Calu3 (cell line): ENCODE results near the gene SLIT1. TPM values are rescaled to one million over a fixed set of nuclear protein-coding genes. Genes with fewer than 3 reads are reported as not detected.

ENCODE experiments used
- BruUV-seq: library from RNA; stranded (reverse); fragments of 400-500 nt; replicated peaks from 2 replicates; lab custom pipeline; 2021; lab: Mats Ljungman, UMichigan
- CTCF ChIA-PET: fragments of 300-600 bp; sonication (Branson Sonifier 250); formaldehyde crosslinking; loops from one replicate; lab custom pipeline; 2022; ENCODE audit warnings: antibody characterized with exemption; lab: Charles Lee
- DNase-seq: peaks from one replicate; pipeline ENCODE4 v3.0.0; 2022
- H3K27ac Mint-ChIP-seq: one replicate; pipeline ENCODE4 v1.8.0; 2022; ENCODE audit warnings: mixed read lengths; ENCODE audit not compliant: unreplicated experiment
- H3K27me3 Mint-ChIP-seq: one replicate; pipeline ENCODE4 v1.8.0; 2022; ENCODE audit warnings: mixed read lengths; ENCODE audit not compliant: unreplicated experiment
- H3K36me3 Mint-ChIP-seq: one replicate; pipeline ENCODE4 v1.8.0; 2022; ENCODE audit warnings: mild to moderate bottlenecking, moderate library complexity, mixed read lengths; ENCODE audit not compliant: insufficient read depth, unreplicated experiment
- H3K4me1 Mint-ChIP-seq: one replicate; pipeline ENCODE4 v1.8.0; 2022; ENCODE audit warnings: mild to moderate bottlenecking, low read depth, mixed read lengths; ENCODE audit not compliant: unreplicated experiment
- H3K4me3 Mint-ChIP-seq: one replicate; pipeline ENCODE4 v1.8.0; 2022; ENCODE audit warnings: mild to moderate bottlenecking, low read depth, moderate library complexity, mixed read lengths; ENCODE audit not compliant: unreplicated experiment
- H3K9me3 Mint-ChIP-seq: one replicate; pipeline ENCODE4 v1.8.0; 2022; ENCODE audit warnings: low read depth, mixed read lengths; ENCODE audit not compliant: unreplicated experiment
- intact Hi-C: fragments of 100-400 bp; cut with micrococcal nuclease; formaldehyde crosslinking; loops from one replicate; pipeline ENCODE4 v1.10.0; 2022; ENCODE audit not compliant: unreplicated experiment
- total RNA-seq: library from RNA; stranded (reverse); gene quantifications from 2 replicates; pipeline ENCODE4 v1.2.3, GENCODE V29; 2022
- TF ChIP-seq, protein P1 (sequence below): fragments of 200-600 bp; IDR thresholded peaks from one replicate; pipeline ENCODE4 v1.8.0; 2022; ENCODE audit warnings: antibody characterized with exemption; ENCODE audit not compliant: unreplicated experiment

SLIT1 gene
- total RNA-seq, 1 experiment from 2014 or later: not detected

DNA sequence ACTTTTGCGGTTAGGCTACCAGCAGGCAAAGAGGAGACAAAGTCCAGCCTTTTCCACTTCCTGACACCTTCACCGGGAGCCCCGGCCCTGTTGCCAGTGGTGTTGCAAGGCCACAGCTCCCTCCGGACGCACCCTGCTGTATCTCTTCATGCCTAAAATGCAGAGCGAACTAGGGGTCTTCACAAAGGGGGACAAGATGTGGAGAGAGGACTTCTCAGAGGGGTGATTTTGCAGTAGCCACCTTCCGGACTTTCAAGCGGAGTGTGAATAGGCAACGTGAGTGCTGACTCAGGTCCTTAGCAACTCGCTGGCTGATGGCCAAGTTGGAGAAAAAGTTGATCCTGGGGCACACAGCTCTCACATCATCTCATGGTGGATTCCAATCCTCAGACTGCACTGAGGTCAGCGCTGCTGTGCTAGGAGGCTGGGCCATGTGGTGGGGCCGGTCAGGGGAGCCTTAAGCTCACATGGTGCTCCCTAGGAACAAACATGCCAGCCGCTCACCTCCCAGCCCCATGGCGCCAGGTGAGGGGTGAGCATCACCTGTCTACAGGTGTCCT, 187.3 kb downstream of the SLIT1 start:
- H3K27me3 Mint-ChIP-seq: no peaks in the 10 kb centered on the region
- DNase-seq: peak; percentile 30
- CTCF ChIA-PET: interaction anchor here (0.6 kb wide), 2 partner anchors 39 to 56 kb away, joined by 4 to 5 read pairs; no protein-coding TSS in a partner anchor

DNA sequence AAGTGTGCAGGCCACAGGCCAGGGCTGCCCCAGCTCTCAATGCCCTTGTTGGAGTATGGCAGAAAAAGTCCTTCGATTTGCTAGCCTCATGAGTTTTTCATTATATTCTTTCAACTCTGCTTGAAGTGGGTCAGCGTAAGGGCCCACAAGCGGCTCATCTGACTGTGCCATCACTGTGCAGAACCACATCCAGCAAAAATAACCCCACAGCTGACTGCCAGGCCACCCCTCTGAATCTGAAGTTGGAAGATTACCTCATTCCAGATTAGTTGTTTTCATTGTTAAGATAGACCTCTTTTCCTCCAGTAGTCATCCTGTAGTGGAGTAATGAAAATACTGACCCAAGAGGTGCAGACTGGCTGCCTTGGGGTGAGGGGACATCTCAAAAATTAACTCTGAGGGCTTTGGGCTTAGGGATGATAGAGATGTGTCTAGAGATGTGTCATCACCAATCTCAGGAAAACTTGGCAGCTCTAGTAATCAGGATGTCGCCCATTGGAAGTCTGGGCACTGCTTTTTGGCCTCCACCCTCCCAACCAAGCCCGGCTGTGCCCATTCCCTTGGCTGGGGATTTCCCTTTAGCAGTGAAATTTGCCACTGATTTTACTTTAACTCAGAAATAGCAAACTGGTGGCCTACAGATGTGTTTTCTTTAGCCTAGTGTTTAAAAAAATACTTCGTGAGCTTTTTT, 189.3 kb downstream of the SLIT1 start:
- DNase-seq: no peak
- BruUV-seq: no TSS peak
- intact Hi-C loops: no loop called here
- no peaks in the 10 kb centered on the region for H3K9me3 Mint-ChIP-seq
- TF ChIP-seq, protein P1, sequence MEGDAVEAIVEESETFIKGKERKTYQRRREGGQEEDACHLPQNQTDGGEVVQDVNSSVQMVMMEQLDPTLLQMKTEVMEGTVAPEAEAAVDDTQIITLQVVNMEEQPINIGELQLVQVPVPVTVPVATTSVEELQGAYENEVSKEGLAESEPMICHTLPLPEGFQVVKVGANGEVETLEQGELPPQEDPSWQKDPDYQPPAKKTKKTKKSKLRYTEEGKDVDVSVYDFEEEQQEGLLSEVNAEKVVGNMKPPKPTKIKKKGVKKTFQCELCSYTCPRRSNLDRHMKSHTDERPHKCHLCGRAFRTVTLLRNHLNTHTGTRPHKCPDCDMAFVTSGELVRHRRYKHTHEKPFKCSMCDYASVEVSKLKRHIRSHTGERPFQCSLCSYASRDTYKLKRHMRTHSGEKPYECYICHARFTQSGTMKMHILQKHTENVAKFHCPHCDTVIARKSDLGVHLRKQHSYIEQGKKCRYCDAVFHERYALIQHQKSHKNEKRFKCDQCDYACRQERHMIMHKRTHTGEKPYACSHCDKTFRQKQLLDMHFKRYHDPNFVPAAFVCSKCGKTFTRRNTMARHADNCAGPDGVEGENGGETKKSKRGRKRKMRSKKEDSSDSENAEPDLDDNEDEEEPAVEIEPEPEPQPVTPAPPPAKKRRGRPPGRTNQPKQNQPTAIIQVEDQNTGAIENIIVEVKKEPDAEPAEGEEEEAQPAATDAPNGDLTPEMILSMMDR: no peak
- no peak overlapping the region for H3K4me3 Mint-ChIP-seq
- peaks cover 8% of the 10 kb centered on the region for H3K36me3 Mint-ChIP-seq
- H3K27me3 Mint-ChIP-seq: no peaks in the 10 kb centered on the region
- CTCF ChIA-PET: no interaction called here
- H3K4me1 Mint-ChIP-seq: peaks cover 7% of the 10 kb centered on the region
- H3K27ac Mint-ChIP-seq: no peak overlapping the region

More for the DNA sequence above, 187.3 kb downstream of the SLIT1 start:
- TF ChIP-seq, protein P1: no peak
- no TSS peak for BruUV-seq
- H3K27ac Mint-ChIP-seq: no peak overlapping the region
- peaks cover 7% of the 10 kb centered on the region for H3K4me1 Mint-ChIP-seq
- H3K4me3 Mint-ChIP-seq: peak overlapping the region; percentile 24
- H3K9me3 Mint-ChIP-seq: no peaks in the 10 kb centered on the region
- peaks cover 8% of the 10 kb centered on the region for H3K36me3 Mint-ChIP-seq
- intact Hi-C loops: no loop called here

DNA sequence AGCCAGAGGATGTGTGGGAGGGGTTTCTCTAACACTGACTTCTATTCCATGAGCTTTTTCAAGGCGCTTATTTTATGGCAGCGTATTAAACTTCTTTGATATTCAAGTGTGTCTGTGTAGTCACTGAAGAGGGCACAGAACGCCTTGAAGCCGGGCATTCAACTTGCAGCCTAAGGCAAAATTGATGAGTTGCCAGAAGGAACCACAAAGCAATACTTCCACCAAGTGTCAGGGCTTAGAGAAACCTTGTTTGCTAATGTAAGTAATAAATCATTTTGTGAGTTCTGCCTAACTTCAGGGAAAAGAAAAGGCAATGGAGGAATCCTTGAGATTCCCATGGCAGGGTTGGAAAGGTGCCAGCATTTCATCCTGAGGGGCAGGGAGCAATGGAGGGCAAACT, 189.9 kb downstream of the SLIT1 start:
- no peak for DNase-seq
- TF ChIP-seq, protein P1: no peak
- Mint-ChIP-seq H3K4me1 (peaks cover 7% of the 10 kb centered on the region), H3K27ac (no peak overlapping the region), H3K9me3 (no peaks in the 10 kb centered on the region), H3K27me3 (no peaks in the 10 kb centered on the region), H3K4me3 (no peak overlapping the region), H3K36me3 (peaks cover 8% of the 10 kb centered on the region)
- no TSS peak for BruUV-seq
- intact Hi-C loops: no loop called here
- CTCF ChIA-PET: no interaction called here

DNA sequence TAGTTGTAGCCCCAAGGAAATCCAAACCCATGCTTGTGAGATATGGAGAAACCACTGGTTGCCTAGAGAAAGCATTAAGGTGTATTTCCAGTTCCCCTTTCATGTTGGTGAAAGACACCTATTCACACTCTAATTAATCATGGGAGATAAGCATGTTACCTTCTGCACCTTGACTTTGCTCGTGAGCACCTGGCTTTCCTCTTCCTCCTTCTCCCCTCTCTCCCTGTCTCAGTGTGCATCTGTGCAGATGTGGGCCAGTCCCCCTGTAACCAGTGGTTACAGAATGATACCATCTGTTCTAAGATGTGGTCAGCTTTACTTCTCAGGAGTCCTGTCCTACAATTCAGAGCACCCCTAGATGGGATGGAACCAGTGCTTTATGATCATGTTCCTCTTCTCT, 193.0 kb downstream of the SLIT1 start:
- H3K36me3 Mint-ChIP-seq: no peaks in the 10 kb centered on the region
- CTCF ChIA-PET: no interaction called here
- H3K4me3 Mint-ChIP-seq: no peak overlapping the region
- no TSS peak for BruUV-seq
- H3K27ac Mint-ChIP-seq: no peak overlapping the region
- H3K4me1 Mint-ChIP-seq: no peaks in the 10 kb centered on the region
- TF ChIP-seq, protein P1: no peak
- intact Hi-C loops: no loop called here
- H3K27me3 Mint-ChIP-seq: no peaks in the 10 kb centered on the region
- H3K9me3 Mint-ChIP-seq: no peaks in the 10 kb centered on the region
- no peak for DNase-seq
